ENCODE measurements around the gene FA2H. TPM values are rescaled to one million over a fixed set of nuclear protein-coding genes. Genes with fewer than 3 reads are reported as not detected.
A peak's percentile ranks its signal among the peaks of the same experiment; 100 is the strongest.
"Not testable (repeated sequence)": the region's sequence is repeated elsewhere in the genome, so short reads cannot be mapped to it uniquely, and the experiment has no call there.

Gene FA2H, protein sequence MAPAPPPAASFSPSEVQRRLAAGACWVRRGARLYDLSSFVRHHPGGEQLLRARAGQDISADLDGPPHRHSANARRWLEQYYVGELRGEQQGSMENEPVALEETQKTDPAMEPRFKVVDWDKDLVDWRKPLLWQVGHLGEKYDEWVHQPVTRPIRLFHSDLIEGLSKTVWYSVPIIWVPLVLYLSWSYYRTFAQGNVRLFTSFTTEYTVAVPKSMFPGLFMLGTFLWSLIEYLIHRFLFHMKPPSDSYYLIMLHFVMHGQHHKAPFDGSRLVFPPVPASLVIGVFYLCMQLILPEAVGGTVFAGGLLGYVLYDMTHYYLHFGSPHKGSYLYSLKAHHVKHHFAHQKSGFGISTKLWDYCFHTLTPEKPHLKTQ
- 10 to 100 TPM; 51.0 to 75.7 TPM for total RNA-seq

DNA sequence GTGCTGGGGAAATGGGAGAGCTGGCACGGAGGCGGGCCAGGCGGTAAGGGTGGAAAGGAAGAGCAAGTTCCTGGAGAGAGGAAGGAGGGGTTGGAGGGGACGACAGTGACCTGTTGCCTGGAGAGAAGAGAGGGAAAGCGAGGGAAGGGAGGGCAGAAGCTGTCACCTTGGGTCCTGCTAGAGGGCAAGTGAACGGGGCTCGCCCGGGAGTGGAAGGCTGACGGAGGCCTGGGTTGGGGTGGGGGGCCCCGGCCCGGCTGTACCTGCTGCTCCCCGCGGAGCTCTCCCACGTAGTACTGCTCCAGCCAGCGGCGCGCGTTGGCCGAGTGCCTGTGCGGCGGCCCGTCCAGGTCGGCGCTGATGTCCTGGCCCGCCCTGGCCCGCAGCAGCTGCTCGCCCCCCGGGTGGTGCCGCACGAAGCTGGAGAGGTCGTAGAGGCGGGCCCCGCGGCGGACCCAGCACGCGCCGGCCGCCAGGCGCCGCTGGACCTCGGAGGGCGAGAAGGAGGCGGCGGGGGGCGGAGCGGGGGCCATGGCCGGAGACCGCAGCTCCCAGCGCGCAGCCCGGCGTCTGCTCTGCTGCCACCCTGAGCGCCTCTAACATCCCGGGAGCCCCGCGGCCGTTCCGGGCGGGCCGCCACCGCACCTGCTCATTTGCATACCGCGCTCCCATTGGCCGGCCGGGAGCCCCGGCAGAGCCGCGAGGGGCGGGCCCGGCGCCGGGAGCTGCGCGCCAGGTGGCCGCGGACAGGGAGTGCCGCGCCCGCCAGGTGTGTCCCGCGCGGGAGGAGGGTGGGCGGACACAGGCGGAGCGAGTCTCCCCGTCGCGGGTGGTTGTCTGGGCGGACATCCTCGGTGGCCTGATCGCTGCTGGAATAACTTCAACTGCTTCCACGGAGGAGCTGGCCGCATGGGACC is at the start of gene FA2H:
FA2H (minus strand) TSS at position 598 of the 917 bp plus-strand sequence; CDS start at position 533, 65 bp downstream.
- intact Hi-C loops (cut with DNase I): no loop called here
- peaks cover 7% of the 10 kb centered on the region for H3K27me3 ChIP-seq
- no peaks in the 10 kb centered on the region for H3K36me3 ChIP-seq
- DNase-seq: peak; percentile 91
- H3K9ac ChIP-seq (ENCODE audit: low read depth in 2 of 2, low read length in 2 of 2): peak within 1 kb of the TSS; percentile 80 to 92
- no peaks in the 10 kb centered on the region for H3K4me1 ChIP-seq
- no peaks in the 10 kb centered on the region for H3K9me3 ChIP-seq
- peak within 1 kb of the TSS; percentile 90 for H3K27ac ChIP-seq
- H3K4me3 ChIP-seq: peak within 1 kb of the TSS; percentile 71
- TF ChIP-seq, protein P1, sequence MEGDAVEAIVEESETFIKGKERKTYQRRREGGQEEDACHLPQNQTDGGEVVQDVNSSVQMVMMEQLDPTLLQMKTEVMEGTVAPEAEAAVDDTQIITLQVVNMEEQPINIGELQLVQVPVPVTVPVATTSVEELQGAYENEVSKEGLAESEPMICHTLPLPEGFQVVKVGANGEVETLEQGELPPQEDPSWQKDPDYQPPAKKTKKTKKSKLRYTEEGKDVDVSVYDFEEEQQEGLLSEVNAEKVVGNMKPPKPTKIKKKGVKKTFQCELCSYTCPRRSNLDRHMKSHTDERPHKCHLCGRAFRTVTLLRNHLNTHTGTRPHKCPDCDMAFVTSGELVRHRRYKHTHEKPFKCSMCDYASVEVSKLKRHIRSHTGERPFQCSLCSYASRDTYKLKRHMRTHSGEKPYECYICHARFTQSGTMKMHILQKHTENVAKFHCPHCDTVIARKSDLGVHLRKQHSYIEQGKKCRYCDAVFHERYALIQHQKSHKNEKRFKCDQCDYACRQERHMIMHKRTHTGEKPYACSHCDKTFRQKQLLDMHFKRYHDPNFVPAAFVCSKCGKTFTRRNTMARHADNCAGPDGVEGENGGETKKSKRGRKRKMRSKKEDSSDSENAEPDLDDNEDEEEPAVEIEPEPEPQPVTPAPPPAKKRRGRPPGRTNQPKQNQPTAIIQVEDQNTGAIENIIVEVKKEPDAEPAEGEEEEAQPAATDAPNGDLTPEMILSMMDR (IDR thresholded peaks at IDR 0.05): peak; percentile 24

DNA sequence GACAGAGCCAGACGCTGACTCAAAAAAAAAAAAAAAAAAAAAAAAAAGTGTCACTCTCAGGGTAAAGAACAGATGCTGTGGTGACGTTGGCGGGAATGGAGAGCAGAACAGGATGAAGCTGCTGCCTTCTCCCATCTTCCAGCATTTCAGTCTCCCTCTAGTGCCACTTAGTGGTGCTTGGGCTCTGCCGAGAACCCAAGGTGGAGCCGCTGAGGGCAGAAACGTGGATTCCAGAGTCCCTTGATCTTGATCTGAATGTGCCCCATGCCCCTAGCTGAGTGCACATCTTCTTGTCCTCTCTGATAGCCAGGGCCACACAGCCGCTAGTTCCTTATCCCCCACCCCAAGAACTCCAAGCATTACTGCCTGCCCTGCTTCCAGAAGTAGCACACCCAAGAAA is 43.2 kb upstream of the FA2H start:
- Histone ChIP-seq H3K9me3 (no peaks in the 10 kb centered on the region), H3K27ac (no peak overlapping the region), H3K36me3 (no peaks in the 10 kb centered on the region), H3K4me1 (no peaks in the 10 kb centered on the region), H3K27me3 (no peaks in the 10 kb centered on the region), H3K4me3 (no peak overlapping the region), H3K9ac (ENCODE audit: low read depth in 2 of 2, low read length in 2 of 2) (no peak overlapping the region)
- intact Hi-C loops (cut with DNase I): no loop called here
- no peak for DNase-seq
- TF ChIP-seq, protein P1 (IDR thresholded peaks at IDR 0.05): no peak

DNA sequence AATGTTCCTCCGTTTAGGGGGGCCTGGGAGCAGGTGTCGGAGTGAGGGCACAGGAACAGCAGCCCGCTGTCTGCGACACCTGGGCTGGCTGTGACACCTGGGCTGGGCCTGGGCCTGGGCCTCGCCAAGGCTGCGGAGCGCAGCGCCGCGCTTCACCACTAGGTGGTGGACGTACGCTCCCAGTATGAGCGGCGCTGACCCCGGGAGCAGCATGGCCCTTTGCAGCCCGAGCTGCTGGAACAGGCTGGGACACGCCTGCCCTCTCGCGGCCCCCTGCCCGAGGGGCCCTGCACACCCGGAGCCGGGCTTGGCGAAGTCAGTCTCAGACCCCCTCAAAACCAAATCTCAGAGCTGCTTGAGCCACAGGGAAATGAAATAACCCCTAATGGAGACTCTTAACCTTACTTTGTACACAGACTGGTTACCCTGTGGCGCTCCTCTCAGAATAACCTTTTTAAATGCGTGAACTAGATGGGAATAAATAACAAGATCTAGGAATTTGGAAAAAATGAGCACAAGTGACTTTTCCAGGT is 38.6 kb upstream of the FA2H start:
- H3K4me3 ChIP-seq: no peak overlapping the region
- intact Hi-C loops (cut with DNase I): loop anchor here (5.0 kb wide), 2 partner anchors 49 to 106 kb away; no protein-coding TSS in a partner anchor

DNA sequence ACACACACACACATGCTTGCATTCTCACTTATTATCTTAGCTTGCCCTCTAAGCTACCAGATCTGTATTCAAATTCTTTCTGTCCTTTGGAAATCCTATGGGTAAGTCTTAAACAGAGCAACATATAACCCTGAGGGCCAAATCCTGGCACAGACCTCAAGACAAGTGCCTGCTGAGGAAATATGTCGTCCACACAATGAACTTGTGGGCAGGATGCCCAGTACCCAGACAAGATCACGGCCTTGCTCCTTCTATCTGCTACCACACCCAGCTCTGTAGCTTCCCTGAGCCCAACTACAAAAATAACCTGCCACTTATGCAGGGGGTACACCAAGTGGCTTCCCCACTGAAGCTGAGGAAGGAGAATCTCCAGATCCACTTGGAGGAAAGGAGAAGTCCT is 37.3 kb upstream of the FA2H start:
- no peak overlapping the region for H3K27ac ChIP-seq
- intact Hi-C loops (cut with DNase I): loop anchor here (5.0 kb wide), 2 partner anchors 50 to 105 kb away; no protein-coding TSS in a partner anchor
- DNase-seq: no peak

More for the DNA sequence above, 38.6 kb upstream of the FA2H start:
- Histone ChIP-seq H3K27me3 (no peaks in the 10 kb centered on the region), H3K9me3 (no peaks in the 10 kb centered on the region), H3K4me1 (no peaks in the 10 kb centered on the region), H3K9ac (ENCODE audit: low read depth in 2 of 2, low read length in 2 of 2) (peak overlapping the region in 1 of 2 donors; percentile 19), H3K27ac (no peak overlapping the region), H3K36me3 (no peaks in the 10 kb centered on the region)
- DNase-seq: peak; percentile 85
- TF ChIP-seq, protein P1 (IDR thresholded peaks at IDR 0.05): peak; percentile 99

DNA sequence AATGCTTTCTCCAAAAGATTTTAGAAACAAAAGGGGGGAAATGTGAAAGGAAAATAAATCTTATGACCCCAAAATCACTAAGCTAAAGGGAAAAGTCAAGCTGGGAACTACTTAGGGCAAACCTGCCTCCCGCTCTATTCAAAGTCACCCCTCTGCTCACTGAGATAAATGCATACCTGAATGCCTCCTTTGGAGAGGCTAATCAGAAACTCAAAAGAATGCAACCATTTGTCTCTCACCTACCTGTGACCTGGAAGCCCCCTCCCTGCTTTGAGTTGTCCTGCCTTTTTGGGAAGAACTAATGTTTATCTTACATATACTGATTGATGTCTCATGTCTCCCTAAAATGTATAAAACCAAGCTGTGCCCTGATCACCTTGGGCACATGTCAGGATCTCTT is 36.6 kb upstream of the FA2H start:
- not testable (repeated sequence) for H3K9ac ChIP-seq (ENCODE audit: low read depth in 2 of 2, low read length in 2 of 2); H3K27ac ChIP-seq; H3K36me3 ChIP-seq; H3K4me3 ChIP-seq; DNase-seq; H3K27me3 ChIP-seq; H3K9me3 ChIP-seq; H3K4me1 ChIP-seq
- intact Hi-C loops (cut with DNase I): loop anchor here (5.0 kb wide), 2 partner anchors 51 to 104 kb away; no protein-coding TSS in a partner anchor

More for the DNA sequence above, 37.3 kb upstream of the FA2H start:
- H3K9ac ChIP-seq (ENCODE audit: low read depth in 2 of 2, low read length in 2 of 2): no peak overlapping the region
- H3K9me3 ChIP-seq: no peaks in the 10 kb centered on the region
- TF ChIP-seq, protein P1 (IDR thresholded peaks at IDR 0.05): no peak
- no peak overlapping the region for H3K4me3 ChIP-seq
- no peaks in the 10 kb centered on the region for H3K4me1 ChIP-seq
- no peaks in the 10 kb centered on the region for H3K36me3 ChIP-seq
- no peaks in the 10 kb centered on the region for H3K27me3 ChIP-seq
